Kidney (tissue), 14 donors: ENCODE data around the gene SIM1. TPM values are rescaled to one million over a fixed set of nuclear protein-coding genes. Genes with fewer than 3 reads are reported as not detected.

Experiments used
- DNase-seq, 5 donors: peaks; one replicate each; pipeline ENCODE4 v3.0.0-alpha.2; 2013 to 2020
- FAIRE-seq: peaks from 2 replicates; lab custom pipeline; 2012; peaks lifted over from hg19 to GRCh38; lab: Jason Lieb, UNC
- H3K27ac ChIP-seq, 2 donors: one replicate each; pipeline ENCODE4 v1.7.0; 2013; ENCODE audit warnings: low read depth in 2 of 2, low read length in 2 of 2, inconsistent platforms in 1 of 2
- H3K27me3 ChIP-seq: one replicate; pipeline ENCODE4 v1.7.1; 2013; ENCODE audit warnings: low read length, inconsistent platforms; ENCODE audit not compliant: control insufficient read depth, insufficient read depth
- H3K36me3 ChIP-seq, 3 donors: one replicate each; pipeline versions ENCODE4 v1.7.0 to v1.7.1; 2013; ENCODE audit warnings: low read length in 3 of 3, control low read depth in 1 of 3, inconsistent platforms in 1 of 3; ENCODE audit not compliant: insufficient read depth in 3 of 3, control insufficient read depth in 2 of 3
- H3K4me1 ChIP-seq, 3 donors: one replicate each; pipeline versions ENCODE4 v1.7.0 to v1.7.1; 2013; ENCODE audit warnings: low read length in 3 of 3, inconsistent platforms in 1 of 3, low read depth in 1 of 3; ENCODE audit not compliant: control insufficient read depth in 2 of 3, insufficient read depth in 2 of 3
- H3K4me3 ChIP-seq, 3 donors: one replicate each; pipeline versions ENCODE4 v1.7.0 to v1.8.1; 2013; ENCODE audit warnings: low read length in 3 of 3, control low read depth in 1 of 3, inconsistent platforms in 1 of 3
- H3K9ac ChIP-seq, 3 donors: one replicate each; pipeline versions ENCODE4 v1.7.0 to v1.7.1; 2013; ENCODE audit warnings: low read length in 3 of 3, control low read depth in 1 of 3, inconsistent platforms in 1 of 3
- H3K9me3 ChIP-seq, 3 donors: one replicate each; pipeline versions ENCODE4 v1.7.0 to v1.7.1; 2013; ENCODE audit warnings: low read length in 3 of 3, control low read depth in 1 of 3, inconsistent platforms in 1 of 3; ENCODE audit not compliant: control insufficient read depth in 2 of 3, insufficient read depth in 1 of 3
- CTCF ChIP-seq: IDR thresholded peaks from 3 replicates; pipeline ENCODE4 v1.5.1; 2012; ENCODE audit warnings: mild to moderate bottlenecking, moderate library complexity, borderline replicate concordance; ENCODE audit not compliant: insufficient read depth; ENCODE audit errors: extremely low read depth
- intact Hi-C: fragments of 100-400 bp; cut with DNase I; formaldehyde crosslinking; loops from one replicate; pipeline ENCODE4 v1.11.1; 2022
- polyA plus RNA-seq: library from polyadenylated mRNA; stranded (reverse); fragments of 350-450 nt; fragmentation: Illumina TruSeq; extraction: RNeasy Lipid Tissue Mini Kit (QIAGEN cat#74804); gene quantifications from one replicate; pipeline ENCODE4 v1.2.3, GENCODE V29; 2014; ENCODE audit warnings: low read depth, low replicate concordance; ENCODE audit not compliant: insufficient read depth
- total RNA-seq: library from RNA; stranded (reverse); fragmentation: NEBNext Ultra II Directional; extraction: Animal tissue kit (Norgen Biotek cat#: 25700); gene quantifications from one replicate; pipeline ENCODE4 v1.2.1, GENCODE V29; 2021
- donor health status: control.
- donor health status: control.
- donor health status: control.
- donor health status: control.
- donor health status: control.
- donor health status: DM: yes; HTN: yes; CAD: no.
- donor health status: Normal renal cell carcinoma (clear cell type).

Gene SIM1
- total and polyA plus RNA-seq, 2 donors from 2014 or later = 4.4 to 31.8 TPM

DNA sequence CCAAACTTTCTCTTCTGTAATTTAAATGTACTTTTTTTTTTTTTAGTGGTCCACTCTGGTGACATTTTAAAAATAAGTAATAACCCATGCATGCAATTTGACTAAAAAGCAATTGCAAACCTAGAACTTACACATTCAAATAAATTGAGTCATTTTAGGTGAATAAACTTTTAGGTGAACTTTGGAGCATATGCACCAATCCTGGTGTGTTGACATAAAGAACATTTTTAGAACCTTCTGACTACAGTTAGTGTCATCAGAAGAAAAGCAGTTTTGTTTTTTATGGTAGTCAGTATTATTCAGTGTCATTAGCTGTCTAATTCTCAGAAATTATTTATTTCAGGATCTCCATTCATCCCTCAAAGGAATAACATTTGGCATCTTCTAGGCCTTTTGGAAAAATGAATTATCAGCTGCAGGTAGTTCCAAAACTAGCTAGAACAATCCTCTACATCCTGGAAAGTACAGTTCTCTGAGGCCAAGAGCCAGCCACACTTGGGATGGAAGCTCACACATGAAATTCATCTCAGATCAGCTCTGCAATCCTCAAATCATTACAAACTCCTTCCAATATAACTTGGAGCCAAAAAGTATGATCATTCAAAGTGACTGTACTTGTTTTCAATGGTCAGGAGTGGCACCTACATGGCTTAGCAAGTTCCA, 38.5 kb upstream of the SIM1 start:
- Histone ChIP-seq H3K4me1 (no peaks in the 10 kb centered on the region), H3K9ac (no peak overlapping the region), H3K27ac (no peak overlapping the region), H3K4me3 (no peak overlapping the region), H3K27me3 (no peaks in the 10 kb centered on the region), H3K9me3 (no peaks in the 10 kb centered on the region), H3K36me3 (no peaks in the 10 kb centered on the region)
- intact Hi-C loops = no loop called here
- no peak for TF ChIP-seq CTCF
- FAIRE-seq (no peak), DNase-seq (no peak)

- no peak overlapping the region for H3K4me3 ChIP-seq
- no peak for TF ChIP-seq CTCF
- H3K9me3 ChIP-seq = peaks cover 0 to 4% (median 3%) of the 10 kb centered on the region in 3 donors
- no peaks in the 10 kb centered on the region for H3K36me3 ChIP-seq
- H3K4me1 ChIP-seq = no peaks in the 10 kb centered on the region
- intact Hi-C loops = no loop called here
- no peak overlapping the region for H3K9ac ChIP-seq
- no peak overlapping the region for H3K27ac ChIP-seq
- H3K27me3 ChIP-seq = no peaks in the 10 kb centered on the region
- DNase-seq (peak in 4 of 5 donors; percentile 37 to 48 (median 42)), FAIRE-seq (no peak)
Observed at GRCh38 chr6:100493206-100493888, 28.6 kb upstream of the SIM1 start.

GRCh38 chr6:100491952-100492670, 27.4 kb upstream of the SIM1 start:
- H3K9me3 ChIP-seq = peaks cover 0 to 4% (median 3%) of the 10 kb centered on the region in 3 donors
- peak in 2 of 5 donors; percentile 49 to 65 for DNase-seq
- H3K36me3 ChIP-seq = no peaks in the 10 kb centered on the region
- no peak for TF ChIP-seq CTCF
- intact Hi-C loops = no loop called here
- no peaks in the 10 kb centered on the region for H3K27me3 ChIP-seq
- H3K9ac ChIP-seq = no peak overlapping the region
- no peaks in the 10 kb centered on the region for H3K4me1 ChIP-seq
- FAIRE-seq = no peak
- H3K4me3 ChIP-seq = no peak overlapping the region
- no peak overlapping the region for H3K27ac ChIP-seq
